ENCODE measurements around the gene BCL10. TPM values are rescaled to one million over a fixed set of nuclear protein-coding genes. Genes with fewer than 3 reads are reported as not detected.

The BCL10 gene
- total and polyA plus RNA-seq, 2 of the 8 experiments (the other 6 are each of a cell fraction or from before 2014, with no cell fraction given): 7.4 to 29.6 TPM

DNA sequence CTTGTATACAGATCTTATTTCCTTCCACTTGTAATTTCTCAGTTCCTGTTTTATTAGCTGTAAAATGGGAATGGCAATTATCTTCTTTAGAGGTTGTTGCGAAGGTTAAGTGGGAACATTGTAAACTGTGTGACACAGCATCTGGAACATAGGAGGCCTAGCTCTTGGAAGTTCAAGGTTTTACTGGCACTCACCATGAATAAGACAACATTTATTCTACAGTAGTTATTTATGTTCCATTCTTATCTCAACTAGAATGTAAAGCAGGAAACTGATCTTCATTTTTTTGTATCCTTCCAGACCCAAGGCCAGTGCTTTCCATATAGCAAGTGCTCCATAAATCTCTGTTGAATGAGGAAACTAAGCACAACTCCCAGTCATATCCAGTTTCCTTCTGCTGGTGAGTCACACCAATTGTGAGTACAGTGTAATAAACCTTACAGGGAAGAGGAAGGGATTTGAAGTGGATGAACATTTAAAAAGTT is 1.4 kb downstream of the BCL10 start (continued):
- TF ChIP-seq CHD7 (IDR thresholded peaks at IDR 0.05; ENCODE audit: insufficient replicate concordance, low read length) (no peak), SRF (IDR thresholded peaks at IDR 0.05; ENCODE audit: low read depth, low read length) (no peak), HDAC2 (IDR thresholded peaks at IDR 0.05; ENCODE audit: borderline replicate concordance in 1 of 2, low read depth in 2 of 2, low read length in 2 of 2) (no peak), BACH1 (IDR thresholded peaks at IDR 0.05; ENCODE audit: low read length) (no peak), CBX8 (IDR thresholded peaks at IDR 0.05; ENCODE audit: borderline replicate concordance, low read depth, low read length) (no peak), RNF2 (IDR thresholded peaks at IDR 0.05; ENCODE audit: borderline replicate concordance, low read depth, low read length, missing control alignments, poor library complexity, severe bottlenecking) (no peak), GABPA (IDR thresholded peaks at IDR 0.05; ENCODE audit: borderline replicate concordance, insufficient read depth, low read length) (no peak), BCL11A (IDR thresholded peaks at IDR 0.05; ENCODE audit: low read depth in 2 of 2, low read length in 2 of 2) (no peak), KDM1A (IDR thresholded peaks at IDR 0.05; ENCODE audit: borderline replicate concordance, low read length) (no peak)

Data from H1 (cell line).